ENCODE measurements around the gene FBXL17. TPM values are rescaled to one million over a fixed set of nuclear protein-coding genes. Genes with fewer than 3 reads are reported as not detected.
"Not testable (repeated sequence)": the region's sequence is repeated elsewhere in the genome, so short reads cannot be mapped to it uniquely, and the experiment has no call there.

FBXL17 gene
- total RNA-seq, 2 experiments from 2014 or later = 13.5 to 17.4 TPM

- H3K9me3 Mint-ChIP-seq = no peaks in the 10 kb centered on the region
- ATAC-seq (ENCODE audit: low read depth) (no peak), DNase-seq (no peak)
- no peaks in the 10 kb centered on the region for H3K36me3 Mint-ChIP-seq
- no peaks in the 10 kb centered on the region for H3K27me3 Mint-ChIP-seq
- POLR2A ChIA-PET = no interaction called here
- no peaks in the 10 kb centered on the region for H3K4me1 Mint-ChIP-seq
- H3K4me3 Mint-ChIP-seq = no peak overlapping the region
- H3K27ac Mint-ChIP-seq = no peak overlapping the region
These were observed 188.7 kb downstream of the FBXL17 start for GRCh38 chr5:108193021-108193795.

- no peak overlapping the region for H3K4me3 Mint-ChIP-seq
- no peak overlapping the region for H3K27ac Mint-ChIP-seq
- peaks cover 2% of the 10 kb centered on the region for H3K9me3 Mint-ChIP-seq
- no peak for ATAC-seq (ENCODE audit: low read depth)
- POLR2A ChIA-PET = no interaction called here
- DNase-seq = no peak
- no peaks in the 10 kb centered on the region for H3K27me3 Mint-ChIP-seq
- H3K4me1 Mint-ChIP-seq = no peaks in the 10 kb centered on the region
- peaks cover 3% of the 10 kb centered on the region for H3K36me3 Mint-ChIP-seq
These were observed 197.0 kb downstream of the FBXL17 start for GRCh38 chr5:108184940-108185339.

GRCh38 chr5:108181975-108182374 is 199.9 kb downstream of the FBXL17 start:
- ATAC-seq (ENCODE audit: low read depth) (no peak), DNase-seq (no peak)
- POLR2A ChIA-PET = no interaction called here
- H3K27me3 Mint-ChIP-seq = no peaks in the 10 kb centered on the region
- no peak overlapping the region for H3K4me3 Mint-ChIP-seq
- H3K27ac Mint-ChIP-seq = no peak overlapping the region
- peaks cover 2% of the 10 kb centered on the region for H3K9me3 Mint-ChIP-seq
- H3K4me1 Mint-ChIP-seq = no peaks in the 10 kb centered on the region
- H3K36me3 Mint-ChIP-seq = peaks cover 3% of the 10 kb centered on the region

DNA sequence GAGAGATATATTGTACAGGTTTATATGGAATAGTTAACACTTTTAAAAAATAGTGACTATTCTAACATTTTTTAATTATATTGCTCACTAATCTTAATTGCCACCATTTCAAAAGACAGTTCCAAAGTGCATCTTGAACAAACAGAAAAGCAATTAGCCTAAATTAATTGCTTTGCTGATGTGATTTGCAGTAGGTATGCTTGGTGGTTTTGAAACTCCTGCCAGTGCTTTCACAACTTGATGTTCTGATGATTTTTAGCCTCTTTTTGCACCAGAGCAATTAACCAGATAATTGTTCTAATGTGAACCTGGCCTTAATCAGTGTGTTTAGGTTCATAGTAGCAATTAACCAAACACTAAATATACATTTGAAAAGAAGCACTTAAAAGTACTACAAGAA is 207.6 kb downstream of the FBXL17 start:
- POLR2A ChIA-PET = no interaction called here
- H3K4me3 Mint-ChIP-seq = no peak overlapping the region
- ATAC-seq (ENCODE audit: low read depth) (no peak), DNase-seq (no peak)
- no peaks in the 10 kb centered on the region for H3K27me3 Mint-ChIP-seq
- peaks cover 2% of the 10 kb centered on the region for H3K9me3 Mint-ChIP-seq
- H3K27ac Mint-ChIP-seq = no peak overlapping the region
- peaks cover 1% of the 10 kb centered on the region for H3K36me3 Mint-ChIP-seq
- no peaks in the 10 kb centered on the region for H3K4me1 Mint-ChIP-seq

DNA sequence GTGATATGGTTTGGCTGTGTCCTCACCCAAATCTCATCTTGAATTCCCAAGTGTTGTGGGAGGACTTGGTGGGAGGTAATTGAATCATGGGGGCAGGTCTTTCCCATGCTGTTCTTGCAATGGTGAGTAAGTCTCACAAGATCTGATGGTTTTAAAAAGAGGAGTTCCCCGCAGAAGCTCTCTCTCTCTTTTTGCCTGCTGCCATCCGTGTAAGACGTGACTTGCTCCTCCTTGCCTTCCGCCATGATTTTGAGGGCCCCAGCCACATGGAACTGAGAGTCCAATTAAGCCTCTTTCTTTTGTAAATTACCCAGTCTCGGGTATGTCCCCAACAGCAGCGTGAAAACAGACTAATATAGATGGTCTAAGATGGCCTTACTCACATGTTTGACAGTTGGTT is 210.1 kb downstream of the FBXL17 start:
- POLR2A ChIA-PET = no interaction called here
- ATAC-seq (ENCODE audit: low read depth) (no peak), DNase-seq (no peak)
- Mint-ChIP-seq H3K36me3 (peaks cover 1% of the 10 kb centered on the region), H3K9me3 (peaks cover 2% of the 10 kb centered on the region), H3K27me3 (no peaks in the 10 kb centered on the region), H3K4me1 (no peaks in the 10 kb centered on the region), H3K4me3 (no peak overlapping the region), H3K27ac (no peak overlapping the region)

- DNase-seq (no peak), ATAC-seq (ENCODE audit: low read depth) (no peak)
- Mint-ChIP-seq H3K27ac (no peak overlapping the region), H3K9me3 (peaks cover 2% of the 10 kb centered on the region), H3K4me1 (no peaks in the 10 kb centered on the region), H3K4me3 (no peak overlapping the region), H3K27me3 (no peaks in the 10 kb centered on the region), H3K36me3 (peaks cover 2% of the 10 kb centered on the region)
- POLR2A ChIA-PET = no interaction called here
These were observed 213.0 kb downstream of the FBXL17 start for GRCh38 chr5:108168915-108169314.

GRCh38 chr5:108167174-108167573 is 214.7 kb downstream of the FBXL17 start:
- Mint-ChIP-seq H3K9me3 (peaks cover 2% of the 10 kb centered on the region), H3K4me1 (no peaks in the 10 kb centered on the region), H3K27me3 (no peaks in the 10 kb centered on the region), H3K36me3 (peaks cover 2% of the 10 kb centered on the region), H3K27ac (no peak overlapping the region), H3K4me3 (no peak overlapping the region)
- no peak for ATAC-seq (ENCODE audit: low read depth)
- POLR2A ChIA-PET = no interaction called here
- DNase-seq = no peak

- no peak overlapping the region for H3K27ac Mint-ChIP-seq
- POLR2A ChIA-PET = no interaction called here
- no peak for ATAC-seq (ENCODE audit: low read depth)
- peaks cover 2% of the 10 kb centered on the region for H3K36me3 Mint-ChIP-seq
- no peaks in the 10 kb centered on the region for H3K9me3 Mint-ChIP-seq
- no peak for DNase-seq
- no peak overlapping the region for H3K4me3 Mint-ChIP-seq
- H3K27me3 Mint-ChIP-seq = no peaks in the 10 kb centered on the region
- no peaks in the 10 kb centered on the region for H3K4me1 Mint-ChIP-seq
These were observed 217.3 kb downstream of the FBXL17 start for GRCh38 chr5:108164574-108164973.

GRCh38 chr5:108152854-108153253 is 229.0 kb downstream of the FBXL17 start:
- H3K36me3 Mint-ChIP-seq; POLR2A ChIA-PET; H3K9me3 Mint-ChIP-seq; H3K4me1 Mint-ChIP-seq; ATAC-seq (ENCODE audit: low read depth); H3K4me3 Mint-ChIP-seq; DNase-seq; H3K27me3 Mint-ChIP-seq; H3K27ac Mint-ChIP-seq: not testable (repeated sequence)

GRCh38 chr5:108149369-108149768 is 232.5 kb downstream of the FBXL17 start:
- Mint-ChIP-seq H3K27ac (no peak overlapping the region), H3K4me1 (peaks cover 11% of the 10 kb centered on the region), H3K36me3 (peaks cover 12% of the 10 kb centered on the region), H3K9me3 (peaks cover 2% of the 10 kb centered on the region), H3K4me3 (no peak overlapping the region), H3K27me3 (no peaks in the 10 kb centered on the region)
- POLR2A ChIA-PET = no interaction called here
- no peak for ATAC-seq (ENCODE audit: low read depth)
- DNase-seq = no peak

DNA sequence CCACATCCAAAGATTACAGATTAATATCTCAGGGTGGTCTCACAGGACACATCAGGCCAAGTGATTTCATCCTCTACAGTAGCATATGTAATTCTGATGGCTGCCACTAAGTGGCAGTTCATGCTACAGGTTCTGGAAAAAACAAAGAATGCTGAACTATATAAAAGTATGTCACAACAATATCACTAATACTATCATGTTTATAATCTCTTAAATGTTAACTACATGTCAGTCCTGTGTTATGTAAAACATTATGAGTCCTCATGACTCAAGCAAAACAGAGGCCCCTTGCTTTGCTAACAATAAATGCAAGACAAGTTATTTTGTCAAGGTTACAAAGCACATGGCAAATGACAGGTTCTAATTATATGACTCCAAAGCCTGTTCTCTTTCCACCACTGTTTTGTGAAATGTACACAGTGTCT is 233.2 kb downstream of the FBXL17 start:
- no peak for ATAC-seq (ENCODE audit: low read depth)
- POLR2A ChIA-PET = no interaction called here

GRCh38 chr5:108146222-108146621 is 235.7 kb downstream of the FBXL17 start:
- H3K4me1 Mint-ChIP-seq = peaks cover 11% of the 10 kb centered on the region
- peak overlapping the region; percentile 40 for H3K4me3 Mint-ChIP-seq
- no peak for DNase-seq
- peaks cover 10% of the 10 kb centered on the region for H3K36me3 Mint-ChIP-seq
- no peaks in the 10 kb centered on the region for H3K9me3 Mint-ChIP-seq
- H3K27me3 Mint-ChIP-seq = no peaks in the 10 kb centered on the region
- POLR2A ChIA-PET = no interaction called here
- peak; percentile 56 for ATAC-seq (ENCODE audit: low read depth)
- peak overlapping the region; percentile 47 for H3K27ac Mint-ChIP-seq

More for the DNA sequence above, 233.2 kb downstream of the FBXL17 start:
- H3K27ac Mint-ChIP-seq = no peak overlapping the region
- no peak for DNase-seq
- peaks cover 11% of the 10 kb centered on the region for H3K4me1 Mint-ChIP-seq
- no peaks in the 10 kb centered on the region for H3K27me3 Mint-ChIP-seq
- peaks cover 2% of the 10 kb centered on the region for H3K9me3 Mint-ChIP-seq
- no peak overlapping the region for H3K4me3 Mint-ChIP-seq
- H3K36me3 Mint-ChIP-seq = peaks cover 10% of the 10 kb centered on the region

- no peak for DNase-seq
- H3K36me3 Mint-ChIP-seq = peaks cover 10% of the 10 kb centered on the region
- ATAC-seq (ENCODE audit: low read depth) = no peak
- POLR2A ChIA-PET = no interaction called here
- H3K4me1 Mint-ChIP-seq = peaks cover 11% of the 10 kb centered on the region
- no peaks in the 10 kb centered on the region for H3K27me3 Mint-ChIP-seq
- H3K9me3 Mint-ChIP-seq = no peaks in the 10 kb centered on the region
- no peak overlapping the region for H3K27ac Mint-ChIP-seq
- H3K4me3 Mint-ChIP-seq = no peak overlapping the region
These were observed 236.5 kb downstream of the FBXL17 start for GRCh38 chr5:108145351-108145750.

DNA sequence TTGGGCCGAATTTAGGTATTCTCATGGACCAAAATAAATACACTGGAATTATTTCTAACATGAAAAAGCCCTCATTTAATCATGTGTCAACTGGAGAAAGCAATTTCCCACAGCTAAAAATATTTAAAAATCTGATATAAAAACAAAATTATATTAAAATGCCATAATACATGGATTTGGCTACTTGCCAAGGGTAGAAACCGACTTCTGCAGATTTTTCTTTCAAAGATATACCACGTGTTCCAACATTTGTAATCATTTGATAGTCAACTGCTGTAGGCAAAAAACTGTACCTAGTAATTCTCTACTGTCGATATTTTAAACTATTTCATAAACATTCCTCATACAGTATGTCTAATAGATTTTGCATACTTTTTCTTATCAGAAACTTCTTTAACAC is 237.6 kb downstream of the FBXL17 start:
- Mint-ChIP-seq H3K4me1 (peaks cover 11% of the 10 kb centered on the region), H3K9me3 (no peaks in the 10 kb centered on the region), H3K4me3 (no peak overlapping the region), H3K36me3 (peaks cover 10% of the 10 kb centered on the region), H3K27ac (no peak overlapping the region), H3K27me3 (no peaks in the 10 kb centered on the region)
- POLR2A ChIA-PET = no interaction called here
- ATAC-seq (ENCODE audit: low read depth) (no peak), DNase-seq (no peak)

Measured in activated naive CD8-positive, alpha-beta T cell treated with anti-CD3 and anti-CD28 coated beads, Interleukin-2, amount 10 ng/mL, durations not matched to agents 7 days and 5 days (primary cell).